Raji (cell line): ENCODE results near the gene ACP2.

Source experiments
- POLR2A ChIP-seq: IDR thresholded peaks from 2 replicates; pipeline ENCODE4 v1.6.1; 2011; ENCODE audit warnings: low read depth, low read length, control low read depth; ENCODE audit not compliant: insufficient read depth

Gene ACP2, protein sequence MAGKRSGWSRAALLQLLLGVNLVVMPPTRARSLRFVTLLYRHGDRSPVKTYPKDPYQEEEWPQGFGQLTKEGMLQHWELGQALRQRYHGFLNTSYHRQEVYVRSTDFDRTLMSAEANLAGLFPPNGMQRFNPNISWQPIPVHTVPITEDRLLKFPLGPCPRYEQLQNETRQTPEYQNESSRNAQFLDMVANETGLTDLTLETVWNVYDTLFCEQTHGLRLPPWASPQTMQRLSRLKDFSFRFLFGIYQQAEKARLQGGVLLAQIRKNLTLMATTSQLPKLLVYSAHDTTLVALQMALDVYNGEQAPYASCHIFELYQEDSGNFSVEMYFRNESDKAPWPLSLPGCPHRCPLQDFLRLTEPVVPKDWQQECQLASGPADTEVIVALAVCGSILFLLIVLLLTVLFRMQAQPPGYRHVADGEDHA

DNA sequence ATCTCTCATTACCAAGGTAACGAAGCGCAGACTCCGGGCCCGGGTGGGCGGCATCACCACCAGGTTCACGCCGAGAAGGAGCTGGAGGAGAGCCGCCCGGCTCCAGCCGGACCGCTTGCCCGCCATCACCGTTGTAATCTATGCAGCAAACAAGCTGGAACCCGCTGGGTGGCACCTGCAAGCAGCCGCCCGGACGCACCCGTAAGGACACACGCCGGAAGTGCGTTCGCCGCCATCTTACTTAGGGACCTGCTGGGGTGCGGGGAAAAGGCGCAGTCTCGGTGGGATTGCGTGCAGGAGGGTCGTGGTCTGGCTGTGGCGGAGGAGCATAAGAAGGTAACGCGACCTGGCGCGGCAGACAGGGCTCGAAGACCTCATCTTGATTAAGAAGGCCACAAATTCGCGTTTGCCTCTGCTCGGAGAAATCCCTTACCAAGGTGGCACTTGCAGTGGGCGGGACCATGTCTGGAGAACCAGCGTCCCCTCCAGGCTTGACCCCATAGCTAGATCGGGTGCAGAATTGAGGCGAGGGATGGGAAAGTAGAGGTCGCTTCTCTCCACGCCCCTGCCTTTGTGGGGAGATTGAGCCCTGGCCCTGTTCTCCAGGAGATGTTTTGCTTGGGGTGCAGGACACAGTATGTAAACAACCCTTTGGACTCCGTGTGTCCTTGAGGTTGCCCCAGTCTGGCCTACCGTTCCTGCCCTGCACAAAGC, at the start of gene ACP2:
TSS of gene ACP2 (minus strand) at position 151 of the 714 bp plus-strand sequence. CDS start at position 126, 25 bp downstream.
- TF ChIP-seq POLR2A = peak; percentile 98

GRCh38 chr11:47296045-47296444, 47.4 kb upstream of the ACP2 start:
- TF ChIP-seq POLR2A = no peak

DNA sequence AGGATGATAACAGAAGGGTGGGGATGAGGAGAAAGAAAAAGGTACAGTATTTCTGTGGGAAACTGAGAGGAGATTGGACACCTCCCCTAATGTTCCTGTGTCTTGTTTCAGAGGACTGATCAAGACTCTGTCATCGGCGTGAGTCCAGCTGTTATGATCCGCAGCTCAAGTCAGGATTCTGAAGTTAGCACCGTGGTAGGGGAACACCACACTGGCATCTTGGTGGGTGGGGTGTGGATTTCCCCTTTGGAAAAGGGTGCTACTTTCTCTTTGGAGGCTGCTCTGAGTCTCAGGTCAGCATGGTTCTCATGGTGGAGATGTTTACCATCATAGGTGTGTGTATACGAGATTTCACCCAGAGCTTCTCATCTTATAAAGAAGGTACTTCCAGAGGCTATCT, 46.8 kb upstream of the ACP2 start:
- no peak for TF ChIP-seq POLR2A

DNA sequence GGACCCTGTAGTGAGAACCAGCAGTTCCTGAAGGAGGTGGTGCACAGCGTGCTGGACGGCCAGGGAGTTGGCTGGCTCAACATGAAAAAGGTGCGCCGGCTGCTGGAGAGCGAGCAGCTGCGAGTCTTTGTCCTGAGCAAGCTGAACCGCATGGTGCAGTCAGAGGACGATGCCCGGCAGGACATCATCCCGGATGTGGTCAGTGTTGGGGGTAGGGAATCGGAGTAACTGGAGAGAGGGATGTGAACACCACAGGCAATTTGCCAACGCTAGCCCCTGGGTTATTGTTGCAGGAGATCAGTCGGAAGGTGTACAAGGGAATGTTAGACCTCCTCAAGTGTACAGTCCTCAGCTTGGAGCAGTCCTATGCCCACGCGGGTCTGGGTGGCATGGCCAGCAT, 41.2 kb upstream of the ACP2 start:
- no peak for TF ChIP-seq POLR2A

DNA sequence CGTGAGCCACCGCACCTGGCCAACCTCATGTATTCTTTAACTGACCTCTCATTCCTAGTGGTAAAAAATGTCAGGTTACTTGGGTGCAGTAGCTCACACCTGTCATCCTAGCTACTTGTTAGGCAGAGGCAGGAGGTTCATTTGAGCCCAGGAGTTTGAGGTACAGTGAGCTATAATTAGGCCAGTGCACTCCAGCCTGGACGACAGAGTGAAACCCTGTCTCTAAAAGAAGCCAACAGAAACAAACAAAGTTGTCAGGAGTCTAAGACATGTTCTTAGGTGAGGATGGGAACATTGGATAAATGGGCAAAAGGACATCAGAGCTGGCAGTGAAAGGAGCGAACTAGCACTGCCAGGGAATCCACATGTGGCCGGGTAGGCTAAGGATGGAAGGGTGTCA, 39.5 kb upstream of the ACP2 start:
- TF ChIP-seq POLR2A = no peak

- no peak for TF ChIP-seq POLR2A
Observed at GRCh38 chr11:47285969-47286770, 37.6 kb upstream of the ACP2 start.

DNA sequence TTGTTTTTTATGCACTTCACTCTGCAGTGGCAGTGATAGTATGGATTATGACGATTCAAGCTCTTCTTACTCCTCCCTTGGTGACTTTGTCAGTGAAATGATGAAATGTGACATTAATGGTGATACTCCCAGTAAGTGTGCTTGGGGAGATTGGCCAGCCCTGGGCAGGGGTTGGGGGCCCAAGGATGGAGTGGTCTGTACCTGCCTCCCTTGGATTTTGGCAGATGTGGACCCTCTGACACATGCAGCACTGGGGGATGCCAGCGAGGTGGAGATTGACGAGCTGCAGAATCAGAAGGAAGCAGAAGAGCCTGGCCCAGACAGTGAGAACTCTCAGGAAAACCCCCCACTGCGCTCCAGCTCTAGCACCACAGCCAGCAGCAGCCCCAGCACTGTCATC, 35.5 kb upstream of the ACP2 start:
- TF ChIP-seq POLR2A = no peak

DNA sequence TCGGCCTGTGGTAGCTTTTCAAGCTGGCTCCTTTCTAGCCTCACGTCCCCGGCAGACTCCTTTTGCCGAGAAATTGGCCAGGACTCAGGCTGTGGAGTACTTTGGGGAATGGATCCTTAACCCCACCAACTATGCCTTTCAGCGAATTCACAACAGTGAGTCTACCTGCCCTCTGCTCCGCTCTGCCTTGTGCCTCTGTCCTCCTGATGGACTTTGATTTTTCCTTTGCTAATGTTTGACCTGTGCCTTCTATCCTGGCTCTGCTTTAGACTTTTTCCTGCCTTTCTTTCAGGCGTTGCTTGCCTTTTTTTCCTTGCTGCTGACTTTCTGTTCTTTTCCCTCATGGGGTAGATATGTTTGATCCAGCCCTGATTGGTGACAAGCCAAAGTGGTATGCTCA, 33.8 kb upstream of the ACP2 start:
- TF ChIP-seq POLR2A = no peak

- no peak for TF ChIP-seq POLR2A
Observed at GRCh38 chr11:47280860-47281259, 32.2 kb upstream of the ACP2 start.

DNA sequence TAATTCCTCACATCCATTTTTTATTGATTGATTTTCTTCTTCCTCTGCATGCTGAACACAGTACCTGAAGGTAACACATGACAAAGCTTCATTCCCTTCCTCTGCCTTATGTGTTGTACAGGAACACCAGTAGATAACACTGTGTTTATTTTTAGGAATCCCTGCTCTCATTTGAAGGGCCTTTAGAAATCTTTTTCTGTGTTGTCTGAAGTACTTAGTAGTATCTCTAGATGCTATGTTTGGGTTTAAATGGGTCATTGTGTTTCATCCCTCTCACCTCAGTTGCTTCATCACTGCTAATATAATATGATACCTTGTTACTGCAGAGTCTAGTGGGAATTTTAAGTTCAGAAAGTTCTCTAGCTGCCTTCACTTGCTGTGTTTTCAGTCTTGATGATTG, 31.5 kb upstream of the ACP2 start:
- TF ChIP-seq POLR2A = no peak

GRCh38 chr11:47278769-47279168, 30.2 kb upstream of the ACP2 start:
- no peak for TF ChIP-seq POLR2A

DNA sequence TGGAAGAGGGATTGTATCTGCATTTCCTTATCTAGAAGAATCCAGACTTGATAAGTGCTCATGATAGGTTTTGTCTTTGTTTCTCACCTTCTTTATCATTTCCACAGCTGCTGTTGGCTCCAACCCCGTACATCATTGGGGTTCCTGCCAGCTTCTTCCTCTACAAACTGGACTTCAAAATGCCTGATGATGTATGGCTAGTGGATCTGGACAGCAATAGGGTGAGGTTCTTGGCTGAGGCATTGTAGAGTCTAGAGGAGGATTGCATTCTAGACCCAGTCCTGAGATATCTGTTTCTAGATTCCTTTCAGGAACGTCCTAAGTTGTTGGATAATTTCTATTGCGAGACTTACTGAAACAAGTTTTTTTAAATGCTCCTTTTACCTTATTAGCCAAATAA, 29.4 kb upstream of the ACP2 start:
- TF ChIP-seq POLR2A = no peak

DNA sequence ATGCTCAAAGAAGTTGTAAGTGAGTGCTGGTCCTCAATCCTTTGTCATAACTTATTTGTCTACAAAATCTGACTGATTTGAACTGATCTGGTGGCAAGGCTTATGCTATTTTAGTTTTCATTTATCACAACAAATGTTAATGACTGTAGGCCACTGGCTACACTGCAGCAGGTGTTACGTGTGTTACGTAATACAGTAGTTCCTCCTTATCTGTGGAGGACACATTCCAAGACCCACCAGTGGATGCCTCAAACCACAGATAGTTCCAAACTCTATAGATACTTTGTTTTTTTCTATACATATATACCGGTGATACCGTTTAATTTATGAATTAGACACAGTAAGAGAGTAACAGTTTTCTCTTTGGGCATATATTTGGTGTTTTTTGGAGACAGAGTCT, 28.3 kb upstream of the ACP2 start:
- TF ChIP-seq POLR2A = no peak

GRCh38 chr11:47274495-47275235, 26.1 kb upstream of the ACP2 start:
- TF ChIP-seq POLR2A = no peak

DNA sequence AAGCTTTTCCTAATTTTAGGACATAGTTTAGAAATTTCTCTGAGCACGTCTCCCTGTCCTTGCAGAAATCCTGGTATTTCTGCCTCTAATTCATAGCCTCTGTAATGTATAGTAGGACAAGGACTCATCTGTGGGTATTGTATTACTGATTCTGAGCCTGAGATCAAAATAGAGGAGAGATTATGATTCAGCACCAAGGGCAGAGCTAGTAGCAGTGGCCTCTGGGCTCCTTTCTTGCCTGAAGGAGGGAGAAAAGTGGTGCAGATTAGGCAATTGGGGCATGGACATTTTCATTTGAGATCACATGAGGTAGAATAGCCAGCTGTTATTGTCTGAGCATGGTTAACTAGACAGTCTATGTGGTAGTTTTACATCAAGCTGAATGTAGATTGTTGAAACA, 24.1 kb upstream of the ACP2 start:
- TF ChIP-seq POLR2A = no peak
